ENCODE measurements around the gene HHLA2.

- no peak for TF ChIP-seq CTCF (IDR thresholded peaks at IDR 0.05)
- TF ChIP-seq POLR2A (IDR thresholded peaks at IDR 0.05) = no peak
Measured at GRCh38 chr3:108415661-108416060, 119.3 kb downstream of the HHLA2 start.

All from heart left ventricle (tissue), 13 donors.